ENCODE measurements around the gene GNA15.

GNA15 gene

GRCh38 chr19:3098515-3099346 lies 37.1 kb upstream of the GNA15 start:
- no peak overlapping the region for H2AFZ ChIP-seq (ENCODE audit: low read depth, low read length)
- peak overlapping the region; percentile 28; the same call in 1 of the 2 replicates for H3K9ac ChIP-seq (ENCODE audit: low read depth, low read length)
- H4K20me1 ChIP-seq (ENCODE audit: insufficient read depth, low read length), result peaks cover 77% of the 10 kb centered on the region
- H3K79me2 ChIP-seq (ENCODE audit: insufficient read depth, low read length), result peaks cover 85% of the 10 kb centered on the region
- H3K27me3 ChIP-seq (ENCODE audit: insufficient read depth, low read length, poor library complexity), result peaks cover 4% of the 10 kb centered on the region
- peak overlapping the region; percentile 36; the same call in 1 of the 2 replicates for H3K4me2 ChIP-seq (ENCODE audit: insufficient read depth, low read length)
- TF ChIP-seq CTCF (IDR thresholded peaks at IDR 0.05; ENCODE audit: borderline replicate concordance, extremely low read depth, low read length, poor library complexity, severe bottlenecking), result no peak
- no peak for TF ChIP-seq EZH2 (IDR thresholded peaks at IDR 0.05; ENCODE audit: borderline replicate concordance, low read depth, low read length, severe bottlenecking)
- peak; percentile 41; the same call in 2 of the 3 replicates for ATAC-seq (ENCODE audit: insufficient read depth, low read depth)
- H3K4me3 ChIP-seq (ENCODE audit: low read depth in 1 of 2, low read length in 2 of 2), result no peak overlapping the region
- no peak overlapping the region; the same call in 1 of the 2 replicates for H3K27ac ChIP-seq (ENCODE audit: low read length)
- DNase-seq, result no peak
- H3K9me3 ChIP-seq (ENCODE audit: insufficient read depth, low read length, severe bottlenecking), result no peaks in the 10 kb centered on the region
- peaks cover 52% of the 10 kb centered on the region for H3K4me1 ChIP-seq (ENCODE audit: insufficient read depth, low read length)
- no peaks in the 10 kb centered on the region; the same call in 1 of the 2 replicates for H3K36me3 ChIP-seq (ENCODE audit: insufficient read depth, low read length)

- no peak for TF ChIP-seq EZH2 (IDR thresholded peaks at IDR 0.05; ENCODE audit: borderline replicate concordance, low read depth, low read length, severe bottlenecking)
- no peak for TF ChIP-seq CTCF (IDR thresholded peaks at IDR 0.05; ENCODE audit: borderline replicate concordance, extremely low read depth, low read length, poor library complexity, severe bottlenecking)
- H3K9ac ChIP-seq (ENCODE audit: low read depth, low read length), result no peak overlapping the region
- no peaks in the 10 kb centered on the region for H3K9me3 ChIP-seq (ENCODE audit: insufficient read depth, low read length, severe bottlenecking)
- H2AFZ ChIP-seq (ENCODE audit: low read depth, low read length), result no peak overlapping the region
- no peaks in the 10 kb centered on the region; the same call in 1 of the 2 replicates for H3K36me3 ChIP-seq (ENCODE audit: insufficient read depth, low read length)
- H3K4me3 ChIP-seq (ENCODE audit: low read depth in 1 of 2, low read length in 2 of 2), result no peak overlapping the region
- no peak for DNase-seq
- peaks cover 49% of the 10 kb centered on the region for H3K4me1 ChIP-seq (ENCODE audit: insufficient read depth, low read length)
- H4K20me1 ChIP-seq (ENCODE audit: insufficient read depth, low read length), result peaks cover 85% of the 10 kb centered on the region
- no peak overlapping the region for H3K4me2 ChIP-seq (ENCODE audit: insufficient read depth, low read length)
- no peak for ATAC-seq (ENCODE audit: insufficient read depth, low read depth)
- H3K27me3 ChIP-seq (ENCODE audit: insufficient read depth, low read length, poor library complexity), result peaks cover 3% of the 10 kb centered on the region
- H3K27ac ChIP-seq (ENCODE audit: low read length), result no peak overlapping the region
- peaks cover 92% of the 10 kb centered on the region for H3K79me2 ChIP-seq (ENCODE audit: insufficient read depth, low read length)
These were observed 36.3 kb upstream of the GNA15 start for GRCh38 chr19:3099347-3100145.

- Histone ChIP-seq H3K79me2 (ENCODE audit: insufficient read depth, low read length) (peaks cover 92% of the 10 kb centered on the region), H3K9me3 (ENCODE audit: insufficient read depth, low read length, severe bottlenecking) (no peaks in the 10 kb centered on the region), H3K4me2 (ENCODE audit: insufficient read depth, low read length) (no peak overlapping the region), H3K9ac (ENCODE audit: low read depth, low read length) (no peak overlapping the region), H4K20me1 (ENCODE audit: insufficient read depth, low read length) (peaks cover 80% of the 10 kb centered on the region), H3K27me3 (ENCODE audit: insufficient read depth, low read length, poor library complexity) (no peaks in the 10 kb centered on the region), H2AFZ (ENCODE audit: low read depth, low read length) (no peak overlapping the region), H3K4me1 (ENCODE audit: insufficient read depth, low read length) (peaks cover 41% of the 10 kb centered on the region), H3K36me3 (ENCODE audit: insufficient read depth, low read length) (no peaks in the 10 kb centered on the region), H3K4me3 (ENCODE audit: low read depth in 1 of 2, low read length in 2 of 2) (no peak overlapping the region), H3K27ac (ENCODE audit: low read length) (no peak overlapping the region)
- no peak for DNase-seq
- ATAC-seq (ENCODE audit: insufficient read depth, low read depth), result no peak
- TF ChIP-seq CTCF (IDR thresholded peaks at IDR 0.05; ENCODE audit: borderline replicate concordance, extremely low read depth, low read length, poor library complexity, severe bottlenecking), result no peak
- TF ChIP-seq EZH2 (IDR thresholded peaks at IDR 0.05; ENCODE audit: borderline replicate concordance, low read depth, low read length, severe bottlenecking), result no peak
These were observed 35.5 kb upstream of the GNA15 start for GRCh38 chr19:3100331-3100730.
